ENCODE results near the gene RARRES2.

RARRES2 gene

DNA sequence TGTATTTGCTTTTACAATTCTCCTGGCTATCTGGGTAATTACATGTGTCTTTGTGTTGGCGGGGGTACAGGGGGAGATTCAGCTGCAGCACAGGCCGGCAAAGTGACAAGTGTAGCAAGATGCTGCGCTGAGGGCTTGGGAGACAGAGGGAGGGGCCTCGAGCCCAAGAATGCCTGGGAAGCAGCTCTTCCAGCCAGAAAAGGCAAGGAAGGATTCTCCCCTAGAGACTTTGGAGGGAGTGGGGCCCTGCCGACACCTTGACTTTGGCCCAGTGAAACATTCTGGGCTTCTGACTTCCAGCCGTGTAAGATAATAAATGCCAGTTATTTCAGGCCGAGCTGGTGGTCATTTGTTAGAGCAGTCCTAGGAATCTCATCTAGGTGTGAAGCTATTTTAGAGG is 20.0 kb upstream of the RARRES2 start:
- DNase-seq (ENCODE audit: low read depth) = no peak

DNA sequence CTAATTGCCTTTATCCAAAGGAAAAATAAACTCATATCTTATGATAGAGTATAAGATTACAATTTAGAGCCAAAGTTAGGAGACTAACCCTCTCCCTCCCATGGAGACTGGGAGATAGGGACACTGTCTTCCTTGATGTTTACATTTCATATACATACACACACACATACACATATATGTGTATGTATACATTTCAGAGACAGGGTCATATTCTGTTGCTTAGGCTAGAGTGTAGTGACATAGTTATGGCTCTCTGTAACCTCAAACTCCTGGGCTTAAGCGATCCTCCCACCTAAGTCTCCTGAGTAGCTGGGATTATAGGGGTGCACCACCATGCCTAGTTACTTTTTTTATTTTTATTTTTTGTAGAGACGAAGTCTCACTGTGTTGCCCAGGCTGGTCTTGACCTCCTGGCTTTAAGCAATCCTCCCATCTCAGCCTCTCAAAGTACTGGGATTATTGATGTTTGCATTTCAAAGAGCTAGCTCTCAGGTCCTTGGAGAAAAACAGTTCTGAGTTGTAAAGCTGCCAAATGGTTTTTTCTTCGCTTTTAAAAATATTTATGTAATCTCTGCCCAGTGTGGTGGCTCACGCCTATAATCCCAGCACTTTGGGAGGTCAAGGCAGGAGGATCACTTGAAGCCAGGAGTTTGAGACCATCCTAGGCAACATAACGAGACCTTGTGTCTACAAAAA is 19.1 kb upstream of the RARRES2 start:
- no peak for DNase-seq (ENCODE audit: low read depth)

DNA sequence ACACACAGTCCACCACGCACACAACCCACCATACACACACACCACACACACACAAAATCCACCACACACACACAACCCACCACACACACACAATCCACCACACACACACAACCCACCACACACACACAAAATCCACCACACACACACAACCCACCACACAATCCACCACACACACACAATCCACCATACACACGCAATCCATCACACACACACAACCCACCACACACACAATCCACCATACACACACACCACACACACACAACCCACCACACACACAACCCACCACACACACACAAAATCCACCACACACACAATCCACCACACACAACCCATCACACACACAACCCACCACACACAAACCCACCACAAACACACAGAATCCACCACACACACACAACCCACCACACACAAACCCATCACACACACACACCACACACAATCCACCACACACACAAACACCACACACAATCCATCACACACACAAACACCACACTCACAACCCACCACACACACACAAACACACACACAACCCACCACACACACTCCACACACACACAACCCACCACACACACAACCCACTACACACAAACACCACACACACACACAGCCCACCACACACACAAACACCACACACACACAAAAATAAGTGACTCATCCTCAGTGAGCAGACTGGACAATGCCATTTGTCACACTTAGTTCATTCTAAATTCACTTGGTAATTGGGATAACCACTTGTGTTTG is 18.4 kb upstream of the RARRES2 start:
- no peak for DNase-seq (ENCODE audit: low read depth)

DNA sequence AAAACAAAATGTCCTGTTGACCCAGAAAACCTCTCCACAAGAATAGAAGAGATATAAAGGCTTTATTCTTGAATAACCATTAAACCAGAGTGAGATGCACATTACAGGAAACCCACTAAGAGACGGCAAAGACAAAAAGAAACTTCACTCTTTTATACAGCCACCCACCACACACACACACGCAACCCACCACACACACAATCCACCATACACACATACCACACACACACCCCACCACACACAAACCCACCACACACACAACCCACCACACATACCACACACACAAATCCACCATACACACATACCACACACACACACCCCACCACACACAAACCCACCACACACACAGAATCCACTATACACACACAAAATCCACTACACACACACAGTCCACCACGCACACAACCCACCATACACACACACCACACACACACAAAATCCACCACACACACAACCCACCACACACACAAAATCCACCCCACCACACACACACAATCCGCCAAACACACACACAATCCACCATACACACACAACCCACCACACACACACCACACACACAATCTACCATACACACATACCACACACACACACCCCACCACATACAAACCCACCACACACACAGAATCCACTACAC is 17.7 kb upstream of the RARRES2 start:
- DNase-seq (ENCODE audit: low read depth) = no peak

DNA sequence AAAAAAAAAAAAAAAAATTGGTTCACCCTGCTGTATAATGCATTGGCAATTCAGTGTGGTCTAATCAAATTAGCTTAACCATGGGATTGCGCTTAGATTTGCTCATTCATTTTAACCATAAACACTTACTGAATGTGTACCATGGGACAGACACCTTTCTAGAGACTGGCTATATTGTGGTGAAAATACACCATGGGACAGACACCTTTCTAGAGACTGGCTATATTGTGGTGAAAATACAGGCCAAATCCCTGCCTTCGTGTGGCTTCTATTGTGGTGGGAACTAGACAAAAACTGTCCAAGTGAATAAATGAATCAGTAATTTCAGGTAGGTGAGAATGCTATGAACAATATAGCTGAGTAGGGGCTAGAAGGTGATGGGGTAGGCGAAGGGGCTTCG is 17.0 kb upstream of the RARRES2 start:
- no peak for DNase-seq (ENCODE audit: low read depth)

DNA sequence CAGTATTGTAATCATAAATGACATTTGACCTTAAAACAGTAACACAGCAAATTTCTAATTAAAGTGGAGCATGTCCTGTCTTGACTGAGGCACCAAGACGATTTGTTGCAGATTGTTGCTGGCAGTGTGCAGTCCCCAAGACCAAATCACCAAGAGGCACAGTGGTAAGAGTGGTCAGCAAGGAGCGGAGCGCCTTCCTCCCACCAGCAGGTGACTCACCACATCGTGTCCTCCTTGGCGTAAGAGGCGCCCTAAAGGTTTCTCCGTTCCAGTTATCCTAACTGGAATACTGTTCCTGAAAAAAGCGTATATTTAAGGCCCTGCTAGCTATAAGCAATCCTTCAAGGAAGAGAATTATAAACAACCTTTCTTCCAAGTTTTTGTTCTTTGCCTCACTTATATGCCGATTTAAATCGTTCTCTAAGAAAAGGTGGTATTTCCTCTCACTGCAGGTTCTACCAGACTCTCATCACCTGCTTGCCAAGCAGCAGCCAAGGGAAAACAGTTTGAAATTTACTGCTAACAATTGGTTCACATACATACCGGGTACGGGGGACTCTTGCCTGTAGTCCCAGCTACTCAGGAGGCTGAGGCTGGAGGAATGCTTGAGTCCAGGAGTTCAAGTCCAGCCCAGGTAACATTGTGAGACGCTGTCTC is 16.5 kb upstream of the RARRES2 start:
- DNase-seq (ENCODE audit: low read depth) = no peak

DNA sequence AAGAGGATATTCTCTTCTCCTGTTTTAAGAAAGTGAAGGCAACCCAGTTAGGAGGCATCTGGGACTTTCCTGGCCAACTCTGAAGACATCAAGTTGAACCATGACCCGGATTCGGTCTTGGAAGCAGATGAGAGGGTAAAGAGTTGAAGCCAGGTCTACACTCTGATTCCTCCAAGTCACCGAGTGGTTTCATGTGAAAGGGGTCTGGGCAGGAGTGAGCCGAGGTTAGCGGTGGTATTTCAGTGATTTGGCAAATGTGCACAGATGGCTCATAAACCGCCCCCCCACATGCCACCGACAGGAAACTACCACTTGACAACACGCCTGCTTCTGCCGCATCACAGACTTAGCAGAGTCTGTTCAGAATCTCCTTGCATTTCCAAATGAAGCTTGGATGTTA is 15.8 kb upstream of the RARRES2 start:
- peak; percentile 51 for DNase-seq (ENCODE audit: low read depth)

DNA sequence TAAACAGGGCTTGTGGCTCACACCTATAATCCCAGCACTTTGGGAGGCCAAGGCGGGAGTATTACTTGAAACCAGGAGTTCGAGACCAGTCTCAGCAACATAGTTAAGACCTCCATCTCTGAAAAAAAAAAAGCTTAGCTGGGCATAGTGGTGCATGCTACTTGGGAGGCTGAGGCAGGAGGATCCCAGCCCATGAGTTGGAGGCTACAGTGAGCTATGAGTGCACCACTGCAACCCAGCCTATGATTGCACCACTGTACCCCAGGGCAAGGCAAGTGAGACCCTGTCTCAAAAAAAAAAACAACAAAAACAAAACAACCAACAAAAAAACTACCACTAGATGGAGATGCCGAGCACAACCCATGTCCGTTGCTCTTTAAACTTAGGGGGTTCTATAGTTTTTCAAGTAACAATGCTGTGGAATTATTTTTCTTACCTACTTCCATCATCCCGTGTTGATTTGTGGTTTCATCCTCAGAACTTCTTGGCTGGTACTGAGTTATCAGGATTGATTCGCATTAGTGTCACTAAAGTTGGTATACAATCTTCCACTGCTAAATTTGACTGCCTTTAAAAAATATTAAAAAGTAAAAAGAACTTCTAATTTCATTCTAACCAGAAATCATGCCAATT is 15.0 kb upstream of the RARRES2 start:
- DNase-seq (ENCODE audit: low read depth) = no peak

DNA sequence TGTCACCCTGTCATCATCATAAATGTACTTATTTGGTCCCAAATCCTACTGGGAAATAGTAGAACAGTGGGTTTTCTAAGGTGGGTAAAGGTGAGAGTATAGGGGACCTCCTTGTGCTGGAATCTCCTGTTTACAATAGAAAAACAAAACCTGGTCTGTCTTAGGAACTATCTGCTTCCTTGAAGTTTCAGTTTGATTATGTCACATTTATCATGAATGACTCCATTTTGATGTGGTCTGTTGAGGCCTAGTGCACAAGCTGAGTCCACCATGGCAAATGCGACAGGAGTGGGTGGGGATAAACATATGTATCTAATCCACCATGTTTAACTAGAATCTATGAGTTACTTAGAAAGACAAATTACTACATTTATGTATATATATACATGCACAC is 14.2 kb upstream of the RARRES2 start:
- DNase-seq (ENCODE audit: low read depth) = no peak

DNA sequence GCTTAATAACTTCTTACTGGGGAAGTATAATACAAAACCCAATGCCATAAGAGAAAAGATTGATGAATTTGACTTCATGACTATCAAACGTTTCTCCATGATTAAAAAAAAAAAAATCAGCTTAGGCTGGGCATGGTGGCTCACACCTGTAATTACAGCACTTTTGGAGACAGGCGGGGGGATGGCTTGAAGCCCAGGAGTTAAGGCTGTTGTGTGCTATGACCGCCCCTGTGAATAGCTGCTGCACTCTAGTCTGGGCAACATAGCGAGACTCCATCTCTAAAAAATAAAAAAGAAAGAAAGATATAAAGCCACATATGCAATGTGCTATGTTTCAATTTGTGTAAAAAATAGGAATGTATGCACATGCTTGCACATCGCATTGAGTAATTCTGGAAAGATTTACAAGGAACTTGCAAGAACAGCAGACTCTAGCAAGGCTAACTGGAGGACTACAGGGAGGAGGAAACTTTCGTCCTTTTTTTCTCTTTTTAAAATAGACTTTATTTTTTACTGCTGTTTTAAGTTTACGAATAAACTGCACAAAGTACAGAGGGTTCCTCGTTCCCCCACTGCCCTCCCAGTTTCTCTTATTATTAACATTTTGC is 10.3 kb upstream of the RARRES2 start:
- no peak for DNase-seq (ENCODE audit: low read depth)

DNA sequence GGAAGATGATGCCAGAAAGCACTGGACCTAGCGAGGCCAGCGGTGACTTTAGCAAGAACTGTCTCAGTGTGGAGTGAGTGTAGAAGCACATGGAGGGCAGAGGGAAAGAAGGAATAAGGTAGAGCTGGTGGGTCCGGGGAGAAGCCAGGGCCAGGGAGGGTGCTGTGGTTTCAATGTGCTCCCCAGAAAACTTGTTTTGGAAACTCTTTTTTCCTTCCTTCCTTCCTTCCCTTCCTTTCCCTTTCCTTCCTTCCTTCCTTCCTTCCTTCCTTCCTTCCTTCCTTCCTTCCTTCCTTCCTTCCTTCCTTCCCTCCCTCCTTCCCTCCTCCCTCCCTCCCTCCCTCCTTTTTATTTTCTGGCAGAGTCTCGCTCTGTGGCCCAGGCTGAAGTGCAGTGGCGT is 5.5 kb upstream of the RARRES2 start:
- DNase-seq (ENCODE audit: low read depth) = no peak

DNA sequence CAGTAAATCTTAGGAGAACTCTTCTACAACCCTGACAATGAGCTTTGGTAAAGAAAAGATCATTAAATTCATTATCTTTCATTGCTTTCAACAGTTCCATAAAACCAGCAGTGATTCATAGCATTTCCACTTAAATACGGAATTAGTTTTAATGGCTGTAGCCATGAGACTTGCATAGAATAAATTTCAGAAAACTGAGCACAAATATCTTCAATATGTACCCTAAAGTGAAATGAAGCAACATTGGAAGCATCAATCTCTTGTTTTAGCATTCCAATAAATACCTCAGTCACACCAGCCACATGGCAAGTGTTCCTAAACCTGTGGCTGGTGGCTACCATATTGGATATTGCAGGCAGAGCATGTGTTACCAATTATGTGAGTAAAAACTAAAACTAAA is 3.6 kb upstream of the RARRES2 start:
- no peak for DNase-seq (ENCODE audit: low read depth)

DNA sequence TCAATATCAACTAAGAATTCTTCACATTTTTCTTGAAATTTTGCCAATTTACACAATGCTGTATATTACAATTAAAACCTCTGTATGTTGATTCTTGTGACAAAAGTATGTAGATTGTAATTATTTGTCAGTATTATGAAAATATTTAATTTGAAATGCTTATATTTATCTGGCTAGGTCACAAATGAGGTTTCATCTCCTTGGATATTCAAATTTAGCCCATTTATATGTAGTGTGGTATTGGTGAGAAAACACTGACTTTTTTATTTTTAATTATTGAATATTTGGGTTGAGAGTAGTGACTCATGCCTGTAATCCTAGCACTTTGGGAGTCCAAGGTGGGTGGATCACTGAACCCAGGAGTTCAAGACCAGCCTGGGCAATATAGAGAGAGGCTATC is 2.9 kb upstream of the RARRES2 start:
- no peak for DNase-seq (ENCODE audit: low read depth)

DNA sequence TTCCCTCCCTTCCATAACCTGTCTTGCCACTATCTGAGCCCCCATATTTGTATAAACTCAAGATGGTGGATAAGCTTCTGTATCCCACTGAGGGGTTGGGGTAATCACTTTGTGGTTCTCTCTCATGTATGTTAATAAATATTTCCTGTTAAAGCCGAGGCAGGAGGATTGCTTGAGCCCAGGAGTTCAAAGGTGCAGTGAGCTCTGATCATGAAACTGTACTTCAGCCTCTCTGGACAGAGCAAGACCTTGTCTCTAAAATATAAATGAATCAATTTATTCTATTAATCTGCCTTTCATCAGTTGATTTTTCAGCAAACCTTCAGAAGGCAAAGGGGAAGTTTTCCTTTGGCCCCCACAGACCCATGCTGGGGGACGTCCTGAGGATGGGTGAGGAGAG is 1.8 kb upstream of the RARRES2 start:
- DNase-seq (ENCODE audit: low read depth) = no peak

DNA sequence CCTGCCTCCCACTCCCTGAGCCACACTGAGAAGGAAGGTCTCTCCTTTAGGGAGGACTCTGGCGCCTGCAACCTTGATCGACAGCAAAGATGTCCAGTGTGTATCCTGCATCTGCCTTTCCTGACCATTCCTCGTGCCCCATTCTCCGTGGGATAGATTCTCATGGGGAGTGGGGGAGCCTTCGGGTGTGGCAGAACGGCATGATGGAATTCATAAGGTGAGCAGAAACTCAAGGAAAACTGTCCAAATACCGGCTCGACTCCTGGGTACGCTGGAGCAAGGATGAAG is 636 bp upstream of the RARRES2 start:
- no peak for DNase-seq (ENCODE audit: low read depth)

DNA sequence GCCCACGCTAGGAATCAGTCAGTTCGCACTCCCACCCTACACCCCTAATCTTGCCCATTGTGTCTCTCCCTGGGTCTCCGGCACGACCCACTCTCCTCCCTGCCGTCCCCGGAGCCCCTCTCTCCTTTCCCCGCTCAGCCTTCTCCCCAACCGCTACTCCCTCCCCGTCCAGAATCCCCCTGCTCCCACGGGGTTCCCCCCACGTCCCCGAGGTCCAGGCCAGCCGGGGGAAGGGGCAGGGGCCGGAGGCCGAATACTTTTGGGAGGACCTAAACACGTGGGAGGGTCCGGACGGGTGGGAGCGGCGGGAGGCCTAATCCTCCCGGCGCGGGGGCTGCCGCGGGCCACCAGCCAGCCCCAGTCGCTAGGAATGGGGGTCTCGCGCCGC is 560 bp downstream of the RARRES2 start:
- no peak for DNase-seq (ENCODE audit: low read depth)

DNA sequence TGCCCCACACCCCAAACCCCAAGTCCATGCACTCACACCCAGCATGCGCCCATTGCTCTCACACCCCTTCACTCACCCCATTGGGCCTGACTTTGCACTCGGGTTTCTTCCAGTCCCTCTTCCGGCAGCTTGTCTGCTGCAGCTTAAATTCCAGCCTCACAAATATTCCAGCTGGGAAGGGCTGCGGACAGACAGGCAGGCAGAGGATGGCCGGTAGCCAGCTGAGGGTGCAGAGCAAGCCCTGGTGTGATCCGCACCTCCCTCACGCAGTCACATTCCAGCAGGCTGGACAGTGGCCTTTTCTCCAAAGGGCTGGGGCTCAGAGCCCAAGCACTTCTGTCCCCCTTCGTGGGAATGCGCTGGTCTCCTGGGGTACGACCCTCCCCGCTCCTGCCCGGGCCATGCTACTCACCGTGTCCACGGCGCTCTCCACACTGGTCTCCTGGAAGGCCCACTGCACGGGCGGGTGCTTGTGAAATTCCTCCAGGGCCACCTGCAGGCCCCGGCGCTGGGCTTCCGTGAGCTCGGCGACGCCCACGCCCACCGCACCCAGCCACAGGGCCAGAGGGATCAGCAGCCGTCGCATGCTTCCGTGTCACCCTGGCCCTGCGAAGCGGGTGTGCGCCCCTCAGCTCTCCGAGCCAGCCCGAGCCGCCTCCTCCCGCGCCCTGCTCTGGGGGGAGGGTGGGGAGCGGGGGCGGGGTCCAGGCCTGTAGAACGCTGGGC is 1.2 kb downstream of the RARRES2 start:
- DNase-seq (ENCODE audit: low read depth) = no peak

DNA sequence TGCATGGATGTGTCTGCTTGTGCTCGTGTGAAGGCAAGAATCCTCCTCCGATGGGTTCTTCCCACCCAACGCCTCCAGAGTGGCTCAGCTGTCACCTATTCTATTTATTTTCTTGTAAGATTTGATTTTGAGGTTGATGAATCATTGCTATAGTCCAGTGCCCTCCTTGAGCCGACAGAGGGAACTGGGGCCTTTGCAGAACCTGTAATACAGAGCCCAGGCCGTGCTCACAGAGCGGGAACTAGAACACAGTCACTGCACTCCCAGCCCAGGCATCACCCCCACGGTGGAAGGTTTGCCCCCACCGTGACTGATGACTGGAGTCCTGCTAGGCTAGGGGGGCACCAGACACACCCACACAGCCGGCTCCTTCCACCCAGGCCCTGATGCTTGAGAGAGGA is 2.0 kb downstream of the RARRES2 start:
- DNase-seq (ENCODE audit: low read depth) = no peak

DNA sequence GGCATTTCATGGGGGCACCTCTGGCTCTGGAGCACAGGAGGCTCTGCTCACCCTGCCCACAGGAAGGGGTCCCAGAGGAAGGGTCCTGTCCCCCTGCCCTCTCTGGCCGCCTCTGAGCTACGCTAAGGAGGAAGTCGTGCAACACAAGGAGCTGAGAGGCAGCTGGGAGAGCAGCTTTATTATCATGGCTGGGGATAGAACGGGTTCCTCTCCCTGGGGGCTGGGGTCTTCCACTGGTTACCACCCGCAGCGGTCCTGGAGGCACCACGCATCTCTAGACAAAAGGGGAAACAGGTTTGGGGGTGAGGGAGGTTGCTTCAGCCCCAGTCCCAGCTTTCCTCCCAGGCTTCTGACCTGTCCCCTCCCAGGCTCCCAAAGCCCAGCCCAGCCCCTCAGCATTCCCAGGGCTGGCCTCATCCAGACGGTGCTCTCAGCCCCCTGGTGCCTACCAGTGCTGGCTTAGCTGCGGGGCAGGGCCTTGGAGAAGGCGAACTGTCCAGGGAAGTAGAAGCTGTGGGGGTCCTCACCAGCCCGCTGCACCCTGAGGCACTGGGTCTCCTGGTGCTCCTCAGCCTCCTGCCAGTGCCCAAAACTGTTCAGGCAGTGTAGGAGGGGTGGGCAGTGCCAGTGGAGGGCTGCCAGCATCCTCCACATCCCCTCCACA is 3.1 kb downstream of the RARRES2 start:
- no peak for DNase-seq (ENCODE audit: low read depth)

DNA sequence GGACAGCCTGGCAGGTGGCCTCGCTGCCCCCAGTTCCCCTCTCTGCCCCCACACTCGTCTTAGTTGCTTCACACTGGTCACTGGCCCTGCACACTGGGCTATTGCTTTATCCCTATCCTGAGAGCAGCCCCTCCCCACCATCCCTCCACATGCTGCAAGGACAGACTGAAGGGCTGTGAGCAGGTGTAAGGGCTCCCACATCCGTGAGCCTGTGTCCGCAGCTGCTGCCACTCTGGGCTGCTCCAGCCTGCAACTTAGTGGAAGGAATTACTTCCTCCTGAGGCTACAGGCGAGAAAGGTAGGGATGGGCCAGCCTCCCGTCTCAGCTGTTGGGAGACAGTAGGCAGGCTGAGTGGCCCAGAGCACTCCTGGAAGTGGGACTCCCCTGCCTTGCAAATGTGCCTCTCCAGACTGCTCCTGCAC is 3.8 kb downstream of the RARRES2 start:
- no peak for DNase-seq (ENCODE audit: low read depth)

DNA sequence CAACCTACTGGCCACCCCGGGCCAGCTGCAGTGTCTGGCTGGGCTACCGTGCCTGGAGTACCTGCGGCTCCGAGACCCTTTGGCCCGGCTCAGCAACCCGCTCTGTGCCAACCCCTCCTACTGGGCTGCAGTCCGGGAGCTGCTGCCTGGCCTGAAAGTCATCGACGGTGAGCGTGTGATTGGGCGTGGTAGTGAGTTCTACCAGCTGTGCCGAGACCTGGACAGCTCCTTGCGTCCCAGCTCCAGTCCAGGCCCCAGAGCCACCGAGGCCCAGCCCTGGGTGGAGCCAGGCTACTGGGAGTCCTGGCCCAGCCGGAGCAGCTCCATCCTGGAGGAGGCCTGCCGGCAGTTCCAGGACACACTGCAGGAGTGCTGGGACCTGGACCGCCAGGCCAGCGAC is 4.2 kb downstream of the RARRES2 start:
- DNase-seq (ENCODE audit: low read depth) = no peak

All from stimulated activated CD8-positive, alpha-beta memory T cell treated with anti-CD3 and anti-CD28 coated beads, Interleukin-12 subunit alpha, Interleukin-12 subunit beta, amount 100 ng/mL, for 4 hours (primary cell).